SU-DHL-6 (cell line): ENCODE measurements around the gene HSPA1B.

ENCODE experiments used
- H2AFZ ChIP-seq: fragments of 200-600 bp; sonication (generic); 2 replicates; pipeline ENCODE4 v1.6.1; 2014; ENCODE audit warnings: low read depth, mild to moderate bottlenecking, moderate library complexity, mixed read lengths, antibody characterized with exemption, low read length; ENCODE audit not compliant: severe bottlenecking
- H3F3A ChIP-seq: fragments of 200-600 bp; shearing (Covaris generic); 2 replicates; pipeline ENCODE4 v1.6.0; 2016; ENCODE audit warnings: antibody characterized with exemption, mild to moderate bottlenecking; ENCODE audit not compliant: insufficient read depth
- H3K27ac ChIP-seq: fragments of 200-600 bp; sonication (generic); 2 replicates; pipeline ENCODE4 v1.5.1; 2016; ENCODE audit warnings: low read depth, mild to moderate bottlenecking, low read length, moderate library complexity, mixed read lengths
- H3K27me3 ChIP-seq: fragments of 200-600 bp; sonication (generic), shearing (Covaris generic); 2 replicates; pipeline ENCODE4 v1.6.0; 2014; ENCODE audit warnings: mild to moderate bottlenecking, low read length
- H3K36me3 ChIP-seq: fragments of 200-600 bp; sonication (generic); 2 replicates; pipeline ENCODE4 v1.6.1; 2014; ENCODE audit warnings: mild to moderate bottlenecking, low read length, mixed read lengths
- H3K4me2 ChIP-seq: fragments of 300-600, 200-600 bp; shearing (Covaris generic), sonication (generic); 2 replicates; pipeline ENCODE4 v1.6.0; 2014; ENCODE audit warnings: low read length, low read depth, mild to moderate bottlenecking; ENCODE audit not compliant: poor library complexity, severe bottlenecking
- H3K4me3 ChIP-seq: fragments of 200-600 bp; sonication (generic); 2 replicates; pipeline ENCODE4 v1.5.1; 2014; ENCODE audit warnings: antibody characterized with exemption, low read length, mild to moderate bottlenecking, mixed read lengths; ENCODE audit not compliant: insufficient read depth, poor library complexity, severe bottlenecking
- H3K79me2 ChIP-seq: fragments of 200-600 bp; sonication (generic); 2 replicates; pipeline ENCODE4 v1.6.1; 2014; ENCODE audit warnings: mild to moderate bottlenecking, low read length, moderate library complexity; ENCODE audit not compliant: insufficient read depth
- H3K9ac ChIP-seq: fragments of 200-600 bp; sonication (generic); 2 replicates; pipeline ENCODE4 v1.7.0; 2014; ENCODE audit warnings: mild to moderate bottlenecking, low read length
- H3K9me2 ChIP-seq: fragments of 200-600 bp; sonication (generic); replicated peaks from 2 replicates; pipeline ENCODE4 v1.6.1; 2014; ENCODE audit warnings: low read length; ENCODE audit not compliant: insufficient read depth
- H3K9me3 ChIP-seq: fragments of 200-600 bp; sonication (generic); 2 replicates; pipeline ENCODE4 v1.6.1; 2014; ENCODE audit warnings: low read length, mixed read lengths; ENCODE audit not compliant: insufficient read depth
- H4K20me1 ChIP-seq: fragments of 200-600 bp; sonication (generic); 2 replicates; pipeline ENCODE4 v1.6.1; 2014; ENCODE audit warnings: low read depth, mild to moderate bottlenecking, antibody characterized with exemption, low read length, moderate library complexity, mixed read lengths
- CTCF ChIP-seq: fragments of 200-600 bp; sonication (generic); IDR thresholded peaks from one replicate; pipeline ENCODE4 v1.5.1; 2017; ENCODE audit warnings: antibody characterized with exemption, mild to moderate bottlenecking, low read length, moderate library complexity; ENCODE audit not compliant: insufficient read depth, poor library complexity, severe bottlenecking
- EZH2phosphoT487 ChIP-seq: fragments of 200-600 bp; sonication (generic), shearing (Covaris generic); conservative IDR thresholded peaks from 2 replicates; pipeline ENCODE4 v1.6.1; 2018; ENCODE audit warnings: mild to moderate bottlenecking, antibody characterized with exemption, low read length, moderate library complexity, mixed read lengths

HSPA1B gene

DNA sequence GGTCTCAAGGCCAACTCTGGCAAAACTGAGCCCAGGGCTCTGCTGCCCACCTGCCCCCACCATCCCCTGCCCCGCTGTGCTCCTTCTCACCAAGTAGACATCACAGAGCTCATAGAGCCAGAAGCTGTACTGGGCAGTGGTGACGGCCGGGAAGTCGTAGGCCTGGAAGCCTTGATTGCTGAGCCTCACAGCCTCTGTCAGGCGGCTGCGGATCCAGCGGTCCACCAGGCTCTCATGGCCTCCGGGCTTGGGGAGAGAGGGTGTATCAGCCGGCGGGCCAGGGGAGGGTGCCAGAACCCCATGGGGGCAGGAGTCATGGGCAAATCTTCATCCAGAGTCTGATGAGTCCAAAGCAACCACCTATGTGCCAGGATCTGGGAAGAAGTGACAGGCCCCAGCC is 47.6 kb upstream of the HSPA1B start:
- no peak overlapping the region for H3K9ac ChIP-seq
- H3K9me2 ChIP-seq: no peaks in the 10 kb centered on the region
- H4K20me1 ChIP-seq: no peaks in the 10 kb centered on the region
- H3K36me3 ChIP-seq: peaks cover 4% of the 10 kb centered on the region; the same call in 1 of the 2 replicates
- no peaks in the 10 kb centered on the region; the same call in 1 of the 2 replicates for H3F3A ChIP-seq
- H3K4me3 ChIP-seq: no peak overlapping the region
- no peaks in the 10 kb centered on the region for H3K9me3 ChIP-seq
- H2AFZ ChIP-seq: no peak overlapping the region
- TF ChIP-seq CTCF: no peak
- no peak for TF ChIP-seq EZH2phosphoT487
- H3K79me2 ChIP-seq: no peaks in the 10 kb centered on the region
- H3K4me2 ChIP-seq: no peak overlapping the region
- no peak overlapping the region for H3K27ac ChIP-seq
- H3K27me3 ChIP-seq: no peaks in the 10 kb centered on the region

DNA sequence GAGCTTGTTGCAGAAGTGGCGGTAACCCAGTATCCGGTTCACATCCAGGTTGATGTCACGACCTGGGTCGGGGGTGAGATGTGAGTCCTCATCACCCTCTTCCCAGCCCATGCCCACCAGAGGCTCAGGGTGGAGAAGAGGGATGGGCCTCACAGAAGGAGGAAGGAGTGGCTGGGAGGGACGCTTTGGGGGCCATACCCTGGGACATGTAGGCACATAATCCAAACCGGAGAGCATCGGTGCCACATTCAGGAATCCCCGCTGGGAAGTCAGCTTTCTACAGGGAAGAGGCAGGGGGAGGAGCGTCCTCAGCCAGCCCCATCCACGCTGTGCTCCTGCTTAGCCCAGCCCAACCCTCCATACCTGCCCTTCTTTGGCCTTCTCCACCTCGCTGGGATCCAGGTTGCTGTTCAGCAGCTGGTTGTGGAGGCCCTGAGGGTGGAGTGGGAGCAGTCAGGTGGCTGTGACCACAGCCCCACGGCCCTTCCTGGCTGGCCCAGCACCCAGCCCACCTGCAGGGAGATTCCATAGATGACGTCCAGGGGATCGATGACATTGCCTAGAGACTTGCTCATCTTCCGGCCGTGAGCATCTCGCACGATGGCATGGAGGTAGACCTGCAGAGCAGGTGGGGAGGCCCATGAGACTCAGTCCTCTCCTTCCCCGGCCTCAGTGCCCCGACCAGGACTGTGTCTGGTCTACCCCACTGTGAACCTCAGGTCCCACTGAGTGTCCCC is 46.9 kb upstream of the HSPA1B start:
- Histone ChIP-seq H3K9me2 (no peaks in the 10 kb centered on the region), H3K4me3 (no peak overlapping the region), H3K79me2 (no peaks in the 10 kb centered on the region), H3K27me3 (no peaks in the 10 kb centered on the region), H3F3A (no peaks in the 10 kb centered on the region; the same call in 1 of the 2 replicates), H4K20me1 (no peaks in the 10 kb centered on the region), H2AFZ (no peak overlapping the region), H3K9ac (no peak overlapping the region), H3K27ac (no peak overlapping the region), H3K9me3 (no peaks in the 10 kb centered on the region), H3K4me2 (no peak overlapping the region), H3K36me3 (peaks cover 4% of the 10 kb centered on the region; the same call in 1 of the 2 replicates)
- TF ChIP-seq CTCF (no peak), EZH2phosphoT487 (no peak)

GRCh38 chr6:31781244-31782125 is 46.1 kb upstream of the HSPA1B start:
- H3K79me2 ChIP-seq: no peaks in the 10 kb centered on the region
- TF ChIP-seq CTCF: no peak
- no peak for TF ChIP-seq EZH2phosphoT487
- no peak overlapping the region for H3K4me3 ChIP-seq
- H3F3A ChIP-seq: no peaks in the 10 kb centered on the region; the same call in 1 of the 2 replicates
- no peak overlapping the region for H3K9ac ChIP-seq
- H3K36me3 ChIP-seq: peaks cover 5% of the 10 kb centered on the region; the same call in 1 of the 2 replicates
- no peaks in the 10 kb centered on the region for H3K27me3 ChIP-seq
- no peak overlapping the region for H2AFZ ChIP-seq
- no peak overlapping the region for H3K4me2 ChIP-seq
- no peaks in the 10 kb centered on the region for H3K9me3 ChIP-seq
- H3K9me2 ChIP-seq: no peaks in the 10 kb centered on the region
- H3K27ac ChIP-seq: no peak overlapping the region
- H4K20me1 ChIP-seq: no peaks in the 10 kb centered on the region
